ENCODE data around the gene SPATA32.

GRCh38 chr17:45236282-45236606, 25.6 kb downstream of the SPATA32 start:
- TF ChIP-seq EP300 (IDR thresholded peaks at IDR 0.05) (no peak), POLR2A (IDR thresholded peaks at IDR 0.05) (no peak)

Measured in ovary (tissue), 1 donor.